GM18870 (cell line): Measurements from ENCODE around the gene ADGRB2.

Source experiments
- ATAC-seq: cut with Tn5 transposase; IDR thresholded peaks from one replicate; pipeline ENCODE4 v1.9.1; 2021; ENCODE audit warnings: moderate library complexity; ENCODE audit not compliant: unreplicated experiment

The ADGRB2 gene

GRCh38 chr1:31765516-31765915, 1.4 kb upstream of the ADGRB2 start:
- ATAC-seq: no peak

- ATAC-seq: no peak
Measured at GRCh38 chr1:31765041-31765467, 914 bp upstream of the ADGRB2 start.

GRCh38 chr1:31763671-31764311, 349 bp downstream of the ADGRB2 start:
- no peak for ATAC-seq

GRCh38 chr1:31762726-31763670, 1.1 kb downstream of the ADGRB2 start:
- no peak for ATAC-seq

- ATAC-seq: no peak
Measured at GRCh38 chr1:31762323-31762722, 1.8 kb downstream of the ADGRB2 start.

GRCh38 chr1:31761883-31762282, 2.3 kb downstream of the ADGRB2 start:
- no peak for ATAC-seq

- ATAC-seq: no peak
Measured at GRCh38 chr1:31760471-31761470, 3.4 kb downstream of the ADGRB2 start.

GRCh38 chr1:31759298-31760023, 4.7 kb downstream of the ADGRB2 start:
- no peak for ATAC-seq

GRCh38 chr1:31758823-31759222, 5.3 kb downstream of the ADGRB2 start:
- ATAC-seq: no peak

- no peak for ATAC-seq
Measured at GRCh38 chr1:31757989-31758388, 6.2 kb downstream of the ADGRB2 start.

- ATAC-seq: no peak
Measured at GRCh38 chr1:31757204-31757679, 6.9 kb downstream of the ADGRB2 start.

- ATAC-seq: no peak
Measured at GRCh38 chr1:31756578-31756977, 7.6 kb downstream of the ADGRB2 start.

- no peak for ATAC-seq
Measured at GRCh38 chr1:31755850-31756492, 8.2 kb downstream of the ADGRB2 start.

GRCh38 chr1:31755197-31755611, 8.9 kb downstream of the ADGRB2 start:
- ATAC-seq: no peak

- no peak for ATAC-seq
Measured at GRCh38 chr1:31754397-31754796, 9.7 kb downstream of the ADGRB2 start.

GRCh38 chr1:31753707-31754349, 10.3 kb downstream of the ADGRB2 start:
- ATAC-seq: no peak

GRCh38 chr1:31752952-31753475, 11.1 kb downstream of the ADGRB2 start:
- no peak for ATAC-seq

- no peak for ATAC-seq
Measured at GRCh38 chr1:31752258-31752657, 11.9 kb downstream of the ADGRB2 start.

GRCh38 chr1:31751822-31752241, 12.3 kb downstream of the ADGRB2 start:
- no peak for ATAC-seq
